NOMO-1 (cell line): Measurements from ENCODE around the gene MYO1B.

Source experiments
- DNase-seq, 2 experiments: peaks; one replicate each; lab custom pipeline; 2025; ENCODE audit not compliant: unreplicated experiment in 2 of 2; lab: John Stamatoyannopoulos, UW

Gene MYO1B

DNA sequence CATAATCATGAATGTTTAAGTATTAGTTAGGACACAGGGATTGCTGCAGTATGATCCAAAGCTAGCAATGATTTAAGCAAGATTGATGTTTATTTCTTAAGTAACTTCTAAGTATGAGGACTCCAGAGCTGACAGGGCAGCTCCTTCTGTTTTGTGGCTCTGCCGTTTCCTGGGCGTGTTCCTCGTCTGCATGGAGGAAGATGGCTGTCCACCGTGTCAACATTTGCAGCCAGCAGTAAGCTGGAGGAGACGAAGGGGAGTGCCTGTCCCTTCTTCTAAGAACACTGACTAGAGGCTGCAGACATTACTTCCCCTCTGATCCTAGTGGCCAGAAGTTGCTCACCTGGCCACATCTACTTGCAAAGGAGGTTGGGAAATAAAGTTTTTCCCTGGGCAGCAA lies 144.1 kb downstream of the MYO1B start:
- DNase-seq, result peak in 1 of 2 experiments; percentile 39

DNA sequence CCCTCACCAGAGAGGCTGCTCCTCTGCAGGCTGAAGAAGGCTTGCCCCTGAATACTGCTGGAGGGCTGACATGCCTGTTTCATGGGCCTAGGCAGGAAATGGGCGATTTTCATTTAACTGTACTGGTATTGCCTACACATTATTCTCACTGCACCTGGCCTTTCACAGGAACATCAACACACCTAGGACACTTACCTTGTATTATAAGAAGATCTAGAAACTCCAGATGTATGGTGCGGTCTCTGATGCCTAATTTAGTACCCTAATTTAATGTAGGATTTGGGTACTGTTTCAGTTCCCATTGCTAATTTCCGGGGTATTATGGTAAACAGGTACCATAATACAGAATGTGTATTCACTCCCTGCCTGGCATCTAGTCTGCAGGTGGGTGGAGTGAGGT lies 146.0 kb downstream of the MYO1B start:
- DNase-seq, result no peak

DNA sequence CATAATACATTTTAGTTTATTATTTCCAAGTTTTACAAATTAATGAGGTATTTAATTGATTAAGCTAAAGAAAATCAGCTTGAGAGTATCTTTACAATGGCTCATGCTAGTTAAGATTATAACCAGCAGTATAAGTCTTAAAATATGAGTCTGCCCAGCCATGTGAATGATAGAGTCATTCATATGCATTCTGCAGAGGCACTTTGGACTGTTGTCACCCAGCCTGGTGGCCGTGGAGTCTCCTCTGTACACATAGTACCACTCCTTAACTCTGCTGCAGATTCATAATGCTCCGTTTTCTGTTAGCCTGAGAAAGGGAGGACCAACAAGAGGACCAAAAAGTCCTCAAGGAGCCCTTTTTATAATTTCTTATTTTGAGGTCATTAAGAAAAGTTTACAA lies 148.8 kb downstream of the MYO1B start:
- no peak for DNase-seq

DNA sequence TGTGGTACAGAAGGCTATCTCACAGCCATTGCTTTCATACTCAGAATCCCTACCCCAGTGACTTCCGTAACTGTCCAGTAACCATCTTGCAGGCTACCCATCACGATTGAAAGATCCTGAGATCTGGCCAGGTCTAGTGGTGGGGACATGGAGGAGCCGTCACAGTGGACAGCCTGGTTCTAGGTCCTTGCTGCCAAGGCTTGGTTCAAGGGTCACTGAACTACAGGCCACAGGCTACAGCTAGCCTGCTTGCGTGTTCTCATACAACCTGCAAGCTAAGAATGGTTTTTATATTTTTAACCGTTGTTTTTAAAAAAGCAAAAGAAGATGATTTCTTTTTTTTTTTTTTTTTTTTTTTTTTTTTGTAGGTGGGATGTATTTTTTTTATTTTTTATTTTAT lies 151.6 kb downstream of the MYO1B start:
- DNase-seq, result no peak

DNA sequence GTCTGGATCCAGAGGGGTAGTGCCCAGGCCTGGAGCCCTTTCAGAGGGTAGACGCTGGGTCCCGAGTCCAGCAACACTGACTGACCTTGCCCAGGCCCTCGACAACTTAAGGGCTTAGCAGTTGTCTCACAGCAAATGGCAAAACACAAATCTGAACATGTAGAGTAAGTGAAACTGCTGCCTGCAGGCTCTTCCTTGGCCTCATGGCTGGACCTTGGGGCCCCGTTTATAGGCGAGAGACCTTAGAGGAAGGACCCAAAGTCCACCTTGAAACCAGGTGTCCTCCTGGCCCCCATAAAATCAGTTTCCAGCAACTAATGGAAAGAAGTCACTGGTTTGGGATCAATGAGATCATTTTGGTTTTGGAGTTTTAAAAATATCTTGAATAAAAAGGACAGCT lies 154.4 kb downstream of the MYO1B start:
- DNase-seq, result no peak

DNA sequence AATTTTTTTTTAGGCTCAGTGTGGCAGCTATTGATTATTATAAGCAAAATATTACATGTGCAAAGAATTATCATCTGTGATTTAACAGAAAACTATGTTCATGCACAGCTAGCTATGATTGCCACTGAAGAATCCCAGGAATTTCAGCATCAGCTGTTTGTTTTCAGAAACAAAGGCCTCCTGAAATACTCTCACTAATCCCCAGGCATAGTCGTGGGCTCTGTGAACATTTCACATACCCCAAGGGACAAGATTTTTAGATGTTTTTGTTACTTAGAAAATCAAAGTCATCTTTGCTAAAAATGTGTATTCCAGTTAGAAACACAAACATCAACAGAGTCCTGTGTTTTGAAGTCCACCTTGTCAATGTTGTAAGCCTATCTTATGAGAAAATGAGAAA lies 156.1 kb downstream of the MYO1B start:
- no peak for DNase-seq

DNA sequence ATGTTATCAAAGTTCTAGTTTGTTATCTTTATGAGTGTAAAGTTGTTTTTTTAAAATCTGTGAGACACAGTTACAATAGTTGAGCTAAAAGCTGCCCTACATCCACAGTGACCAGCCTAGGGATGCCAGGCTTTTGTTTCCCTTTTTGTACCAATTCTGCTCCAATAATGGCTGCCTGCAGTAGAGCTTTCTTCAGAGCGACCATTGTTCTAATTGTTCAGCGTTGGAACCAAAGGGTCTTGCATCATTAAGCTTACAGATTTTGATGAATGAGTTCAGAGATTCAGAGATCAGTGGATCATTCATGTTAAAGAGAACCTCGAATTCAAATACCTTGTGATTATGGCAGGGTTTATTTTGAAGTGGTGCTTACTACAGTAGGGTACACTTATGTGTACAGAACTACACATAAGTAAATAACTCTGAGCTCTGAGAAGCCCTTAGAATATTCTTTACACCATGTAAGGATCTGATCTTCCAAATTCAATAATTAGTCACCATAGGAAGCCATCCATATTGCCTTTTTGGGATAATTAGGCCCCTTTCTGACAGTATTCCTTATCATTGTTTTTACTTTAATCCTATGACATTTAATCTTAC lies 157.9 kb downstream of the MYO1B start:
- DNase-seq, result no peak

DNA sequence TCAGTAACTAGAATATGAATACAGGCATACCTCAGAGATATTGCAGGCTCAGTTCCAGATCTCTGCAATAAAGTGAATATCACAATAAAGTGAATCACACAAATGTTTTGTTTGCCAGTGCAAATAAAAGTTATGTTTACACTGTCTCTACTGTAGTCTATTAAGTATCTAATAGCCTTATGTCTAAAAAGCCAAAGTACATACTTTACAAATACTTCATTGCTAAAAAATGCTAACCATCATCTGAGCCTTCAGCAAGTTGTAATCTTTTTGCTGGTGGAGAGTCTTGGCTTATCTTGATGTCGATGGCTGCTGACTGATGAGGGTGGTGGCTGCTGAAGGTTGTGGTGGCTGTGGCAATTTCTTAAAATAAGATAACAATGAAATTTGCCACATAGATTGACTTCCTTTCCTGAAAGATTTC lies 159.4 kb downstream of the MYO1B start:
- DNase-seq, result no peak

DNA sequence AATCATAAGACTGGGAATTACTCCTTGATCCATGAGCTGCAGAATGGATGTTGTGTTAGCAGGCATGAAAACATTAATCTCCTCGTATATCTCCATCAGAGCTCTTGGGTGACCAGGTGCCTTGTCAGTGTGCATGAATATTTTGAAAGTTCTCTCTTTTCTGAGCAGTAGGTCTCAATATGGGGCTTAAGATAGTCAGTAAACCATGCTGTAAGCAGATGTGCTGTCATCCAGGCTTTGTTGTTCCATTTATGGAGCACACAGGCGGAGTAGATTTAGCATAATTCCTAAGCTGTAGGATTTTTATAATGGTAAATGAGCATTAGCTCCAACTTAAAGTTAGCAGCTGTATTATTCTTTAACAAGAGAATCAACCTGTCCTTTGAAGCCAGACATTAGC lies 160.3 kb downstream of the MYO1B start:
- DNase-seq, result no peak

DNA sequence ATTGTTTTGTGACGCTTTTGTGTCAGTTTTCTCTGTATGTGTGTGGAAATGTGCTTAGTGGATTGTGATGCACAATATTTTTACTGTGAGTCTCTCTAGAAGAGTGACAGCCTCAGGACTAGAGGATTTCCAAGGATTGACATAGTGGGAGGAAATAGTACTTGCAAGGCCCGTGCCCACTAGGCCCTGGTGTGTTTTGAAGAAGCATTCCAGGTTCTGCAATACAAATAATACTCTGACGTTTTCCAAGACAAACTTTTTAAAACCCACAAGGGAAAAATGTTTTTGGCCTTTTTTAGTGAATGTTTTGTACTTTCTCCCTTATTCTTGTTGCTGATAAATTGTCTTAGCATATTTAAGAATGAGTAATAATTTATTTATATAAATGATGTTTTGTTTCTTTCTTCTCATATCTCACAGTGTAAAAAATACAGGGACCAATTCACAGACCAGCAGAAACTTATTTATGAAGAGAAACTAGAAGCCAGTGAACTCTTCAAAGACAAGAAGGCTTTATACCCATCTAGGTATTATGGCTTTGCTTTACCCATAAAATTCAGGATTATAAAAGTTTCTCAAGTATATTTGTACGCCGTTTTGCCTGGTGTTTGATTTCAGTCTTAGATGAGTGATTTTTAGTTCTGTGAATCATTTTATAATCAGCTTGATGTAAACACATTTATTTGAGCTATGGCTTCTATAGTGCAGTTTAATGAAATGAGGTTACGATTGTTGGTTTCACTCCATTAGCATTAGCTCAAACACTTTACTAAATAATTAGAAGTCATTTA lies 165.6 kb downstream of the MYO1B start:
- no peak for DNase-seq

DNA sequence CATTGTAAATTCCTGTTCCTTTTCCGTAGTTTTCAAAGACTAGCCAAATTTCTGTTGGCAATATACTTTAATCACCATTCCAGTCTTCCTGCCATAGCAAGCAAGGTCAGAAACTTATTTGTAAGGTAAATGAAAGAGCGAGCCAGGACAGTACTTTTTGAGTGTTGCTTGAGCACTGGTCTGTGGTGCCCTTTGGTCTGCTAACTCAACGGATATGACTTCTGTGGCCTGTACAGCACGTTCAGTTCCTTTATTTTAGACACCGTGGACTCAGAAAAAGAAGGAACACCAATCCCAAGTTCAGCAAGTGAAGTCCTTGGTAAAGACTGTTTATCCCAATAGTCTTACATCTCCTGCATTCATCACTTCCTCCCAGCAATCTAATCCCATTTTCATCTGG lies 166.3 kb downstream of the MYO1B start:
- DNase-seq, result no peak

DNA sequence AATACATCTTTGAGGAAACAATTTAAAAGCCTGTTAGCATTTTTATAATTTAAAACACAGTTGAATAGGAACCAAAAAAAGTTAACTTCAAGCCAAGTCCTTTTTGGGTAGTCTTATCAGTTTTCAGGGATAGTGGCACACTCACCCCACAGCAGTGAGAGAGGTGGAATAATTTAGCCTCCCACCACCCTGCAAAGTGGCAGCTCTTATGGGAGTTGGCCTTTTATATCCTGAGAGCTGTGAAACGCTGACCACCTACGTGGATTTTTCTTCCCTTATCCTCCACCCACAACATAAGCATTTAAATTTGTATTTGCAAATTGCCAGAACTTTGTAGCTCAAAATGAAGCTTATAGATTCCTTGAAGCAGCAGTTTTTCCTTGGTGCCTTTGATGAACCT lies 167.1 kb downstream of the MYO1B start:
- DNase-seq, result no peak

DNA sequence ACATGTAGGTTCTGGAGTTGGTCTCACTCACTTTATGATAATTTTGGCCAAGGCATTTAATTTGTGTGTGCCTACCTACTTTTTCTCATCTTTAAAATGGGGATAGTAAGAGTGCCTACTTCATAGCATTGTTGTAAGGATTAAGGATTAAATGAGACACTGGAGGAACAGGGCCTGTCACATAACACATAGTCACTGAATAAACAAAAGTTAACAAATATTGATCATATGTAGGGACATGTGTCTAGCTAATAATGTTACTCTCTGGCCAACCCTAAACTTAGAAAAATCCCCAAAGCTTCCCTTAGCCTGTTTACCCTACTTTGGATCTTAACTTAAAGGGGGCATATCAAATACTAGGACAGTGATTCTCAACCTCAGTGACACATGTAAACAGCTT lies 169.9 kb downstream of the MYO1B start:
- no peak for DNase-seq

DNA sequence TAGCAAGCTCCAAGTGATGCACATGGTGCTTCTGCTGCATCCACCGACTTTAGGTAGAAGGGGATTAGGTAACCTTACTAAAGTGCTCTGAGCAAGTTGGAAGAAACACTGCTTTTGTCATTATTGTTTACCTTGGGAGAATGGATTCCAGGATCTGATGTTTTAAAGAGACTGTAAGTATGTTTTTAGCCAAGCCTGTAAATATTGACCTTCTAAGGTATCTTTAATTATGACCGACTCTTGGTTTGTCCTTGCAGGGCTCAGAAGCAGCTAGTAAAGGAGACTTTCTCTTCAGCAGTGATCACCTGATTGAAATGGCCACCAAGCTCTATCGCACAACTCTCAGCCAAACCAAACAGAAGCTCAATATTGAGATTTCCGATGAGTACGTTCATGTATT lies 170.7 kb downstream of the MYO1B start:
- no peak for DNase-seq

DNA sequence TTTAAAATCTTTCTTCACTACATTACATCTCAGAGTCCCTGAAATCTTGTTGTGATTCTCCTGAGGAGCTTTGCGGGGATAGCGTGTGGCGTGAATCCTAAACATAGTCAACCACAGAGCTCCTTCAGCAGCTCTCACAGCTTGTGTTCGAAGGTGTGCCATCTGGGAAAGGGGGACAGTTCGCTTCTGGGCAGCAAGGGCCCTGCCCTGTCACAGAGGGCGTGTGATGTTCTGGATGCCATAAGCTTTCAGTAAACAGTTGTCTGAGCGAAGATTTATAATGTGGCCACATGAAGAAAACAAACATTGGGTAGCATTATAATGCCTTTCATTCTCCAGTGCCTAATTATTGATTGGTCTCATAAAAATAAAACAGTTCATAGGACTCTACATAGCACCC lies 172.5 kb downstream of the MYO1B start:
- no peak for DNase-seq

DNA sequence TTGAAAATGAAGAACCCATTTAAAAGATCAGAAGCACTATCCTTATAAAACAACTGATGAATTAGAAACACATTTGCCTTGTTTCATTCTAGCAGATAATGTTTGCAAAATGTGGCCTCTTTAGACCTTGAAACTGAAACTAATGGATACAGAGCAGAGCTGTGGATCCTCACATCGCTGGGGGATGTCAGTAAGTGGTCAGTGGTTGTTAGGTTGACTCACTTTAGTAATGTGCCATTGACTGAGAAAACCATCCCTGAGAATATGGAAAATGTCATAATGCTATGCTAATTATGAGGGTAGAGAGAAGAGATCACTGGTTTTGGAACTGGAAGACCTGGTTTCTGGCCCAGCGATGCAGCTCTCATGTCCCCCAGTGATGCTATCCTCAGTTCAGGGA lies 176.7 kb downstream of the MYO1B start:
- no peak for DNase-seq

DNA sequence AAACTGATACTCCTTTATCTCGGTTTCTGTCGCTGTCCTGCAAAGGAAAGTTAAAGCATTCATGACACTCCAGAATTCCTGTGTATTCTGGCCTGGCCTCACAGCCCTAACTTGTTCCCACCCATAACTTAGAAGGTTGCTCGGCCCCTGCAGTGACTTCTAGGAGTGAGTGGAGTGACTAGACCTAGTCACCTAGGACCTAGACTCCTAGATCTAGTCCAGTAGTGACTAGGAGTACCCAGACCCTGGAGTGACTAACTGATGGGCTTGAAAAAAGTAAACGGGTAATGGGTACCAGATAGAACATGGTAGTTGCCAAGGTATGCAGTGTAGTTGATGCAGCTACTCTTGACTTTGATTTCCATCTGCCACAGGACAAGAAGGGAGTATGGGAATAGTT lies 181.8 kb downstream of the MYO1B start:
- DNase-seq, result no peak

DNA sequence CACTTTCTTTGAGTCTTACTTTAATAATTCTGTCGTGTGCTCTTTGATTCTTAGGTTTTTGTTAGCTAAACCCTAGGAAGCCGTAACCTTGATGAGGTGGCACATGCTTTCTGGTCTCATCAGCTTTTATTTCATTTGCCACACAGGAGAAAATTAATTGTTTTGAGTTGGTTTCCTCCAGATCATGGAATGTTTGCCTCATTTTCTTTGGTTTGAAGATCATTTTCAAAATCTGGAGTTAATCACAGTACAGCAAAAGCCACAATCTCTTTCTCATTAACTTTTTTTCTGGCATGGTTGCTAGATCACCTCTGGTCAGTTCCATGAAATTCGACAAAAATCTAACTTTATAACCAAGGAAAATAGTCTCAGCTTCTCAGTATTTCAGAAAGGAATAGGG lies 182.9 kb downstream of the MYO1B start:
- no peak for DNase-seq

DNA sequence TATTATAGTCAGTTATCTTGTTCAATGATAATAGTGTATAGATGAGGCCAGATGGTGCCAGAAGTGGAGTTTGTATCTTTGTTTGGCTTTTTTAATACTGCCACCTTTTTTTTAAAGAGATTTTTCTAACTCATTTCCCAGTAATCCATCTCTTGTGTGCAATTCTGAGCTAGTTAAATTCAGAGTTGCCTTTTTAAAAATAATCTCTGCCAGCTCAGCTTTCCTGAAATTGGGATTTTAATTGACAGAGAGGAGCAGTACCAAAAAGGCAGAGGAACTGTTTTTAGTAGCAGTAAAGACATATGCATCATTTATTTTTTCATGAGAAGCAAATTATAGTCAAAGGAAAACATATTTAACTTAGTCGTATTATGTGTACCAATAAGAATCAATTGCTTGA lies 185.3 kb downstream of the MYO1B start:
- DNase-seq, result no peak

DNA sequence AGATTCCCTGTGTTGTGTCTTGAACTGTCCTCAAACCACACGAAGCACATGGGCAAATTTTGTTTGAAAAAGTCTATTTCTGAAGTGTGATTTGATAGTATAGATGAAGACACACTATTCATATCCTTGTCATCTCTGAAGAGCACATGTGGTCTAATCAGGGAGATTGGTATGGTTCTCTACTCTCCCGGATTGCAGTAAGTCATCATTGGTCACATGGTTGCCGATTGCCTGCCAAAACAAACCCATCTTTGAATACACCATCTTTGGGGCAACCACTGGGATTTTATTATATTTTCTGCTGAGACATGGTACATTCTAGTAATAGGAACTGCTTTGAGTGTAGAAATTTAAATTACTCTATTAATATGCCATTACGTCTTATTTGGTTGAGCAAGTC lies 186.9 kb downstream of the MYO1B start:
- no peak for DNase-seq

DNA sequence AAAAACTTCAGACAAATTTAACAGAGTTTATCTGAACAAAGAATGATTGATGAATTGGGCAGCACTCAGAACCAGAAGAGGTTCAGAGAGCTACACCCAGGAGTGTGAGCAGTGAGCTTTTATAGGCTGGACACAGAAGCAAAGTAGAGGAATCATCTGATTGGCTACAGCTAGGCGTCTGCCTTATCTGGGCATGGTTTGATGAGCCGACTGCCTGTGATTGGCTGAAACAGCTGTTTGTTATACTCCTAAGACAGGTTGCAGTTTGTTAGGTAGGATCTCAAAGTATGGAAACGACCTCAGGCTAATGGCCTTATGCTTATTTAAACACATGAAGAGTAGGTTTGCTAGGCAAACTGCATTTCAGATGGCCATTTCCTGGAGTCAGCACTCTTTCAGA lies 188.9 kb downstream of the MYO1B start:
- DNase-seq, result no peak

DNA sequence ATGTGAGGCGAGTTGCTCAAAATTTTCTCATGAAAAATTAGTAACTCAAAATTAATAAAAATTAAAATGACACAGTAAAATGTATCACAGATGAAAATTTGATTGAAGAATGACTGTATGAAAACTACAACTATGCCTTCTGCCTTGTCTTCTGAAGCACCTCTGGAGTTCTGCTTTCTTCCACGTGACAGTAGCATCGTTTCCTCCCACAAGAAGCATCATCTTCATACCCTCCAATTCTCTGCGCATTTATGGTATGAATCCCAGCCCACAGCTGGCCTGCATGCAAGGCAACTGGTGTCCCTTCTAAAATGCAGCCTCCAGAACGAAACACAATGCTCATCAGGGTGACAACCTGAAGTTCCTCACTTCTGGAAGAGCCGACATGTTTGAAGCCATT lies 189.9 kb downstream of the MYO1B start:
- peak in 1 of 2 experiments; percentile 21 for DNase-seq
